T1000 (cell line): ENCODE results near the gene HDAC7.

Source experiments
- DNase-seq: peaks from one replicate; lab custom pipeline; 2025; ENCODE audit warnings: mixed read lengths; lab: John Stamatoyannopoulos, UW

Gene HDAC7

GRCh38 chr12:47778881-47779280, 40.8 kb downstream of the HDAC7 start:
- DNase-seq: no peak

GRCh38 chr12:47777741-47778558, 41.8 kb downstream of the HDAC7 start:
- no peak for DNase-seq

- no peak for DNase-seq
Measured at GRCh38 chr12:47777151-47777550, 42.6 kb downstream of the HDAC7 start.

- DNase-seq: no peak
Measured at GRCh38 chr12:47776471-47777143, 43.1 kb downstream of the HDAC7 start.

- no peak for DNase-seq
Measured at GRCh38 chr12:47775100-47775911, 44.4 kb downstream of the HDAC7 start.

DNA sequence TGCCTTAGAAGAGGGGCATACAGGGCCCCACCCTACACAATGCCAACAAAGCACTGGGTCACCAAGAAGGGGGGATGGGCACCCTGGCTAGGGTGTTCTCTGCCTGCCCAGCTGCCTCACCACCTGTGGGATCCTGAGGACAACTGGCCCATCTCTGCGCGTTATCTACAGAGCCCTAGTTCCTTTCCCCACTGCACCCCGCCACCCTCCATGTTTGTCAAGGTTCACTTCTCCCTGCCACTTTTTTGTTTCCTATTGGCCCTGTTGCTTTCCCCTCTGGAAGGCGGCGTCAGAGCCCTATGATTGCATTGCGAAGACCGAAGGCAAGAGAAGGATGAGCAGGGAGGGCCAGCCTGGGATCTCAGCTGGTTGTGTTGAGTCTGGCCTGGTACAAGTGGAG, 45.0 kb downstream of the HDAC7 start:
- DNase-seq: no peak

DNA sequence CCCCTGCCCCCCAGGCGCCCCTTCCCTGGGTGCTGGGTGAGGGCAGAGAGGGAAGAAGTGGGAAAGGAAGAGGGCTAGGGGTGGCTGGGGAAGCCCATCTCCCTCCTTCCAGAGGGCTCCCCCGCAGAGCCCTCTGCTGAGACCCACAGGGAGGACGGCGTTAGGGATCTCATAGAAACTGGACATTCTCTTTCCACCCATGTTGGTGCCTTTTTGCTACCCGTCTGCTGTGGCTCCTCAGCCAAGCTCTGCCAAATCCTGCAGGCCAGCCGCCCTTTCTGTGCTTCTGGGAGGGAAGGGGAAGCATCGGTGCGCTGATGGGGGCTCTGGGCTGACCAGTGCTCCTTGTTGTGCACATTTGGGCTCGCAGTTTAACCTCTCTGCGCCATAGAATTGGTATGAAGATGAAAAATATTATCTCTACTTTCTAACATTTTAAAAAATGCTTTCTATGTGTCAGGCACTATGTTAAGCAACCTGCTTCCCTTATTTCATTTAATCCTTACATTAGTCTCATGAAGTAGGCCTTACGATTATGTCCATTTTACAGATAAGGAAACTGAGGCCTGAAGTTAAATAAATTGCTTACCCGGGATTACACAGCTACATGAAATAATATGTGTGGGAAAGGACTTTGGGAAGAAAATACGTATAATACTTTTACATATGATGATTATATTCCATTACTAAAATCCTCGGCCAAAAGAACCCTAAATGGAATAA, 45.7 kb downstream of the HDAC7 start:
- DNase-seq: no peak

DNA sequence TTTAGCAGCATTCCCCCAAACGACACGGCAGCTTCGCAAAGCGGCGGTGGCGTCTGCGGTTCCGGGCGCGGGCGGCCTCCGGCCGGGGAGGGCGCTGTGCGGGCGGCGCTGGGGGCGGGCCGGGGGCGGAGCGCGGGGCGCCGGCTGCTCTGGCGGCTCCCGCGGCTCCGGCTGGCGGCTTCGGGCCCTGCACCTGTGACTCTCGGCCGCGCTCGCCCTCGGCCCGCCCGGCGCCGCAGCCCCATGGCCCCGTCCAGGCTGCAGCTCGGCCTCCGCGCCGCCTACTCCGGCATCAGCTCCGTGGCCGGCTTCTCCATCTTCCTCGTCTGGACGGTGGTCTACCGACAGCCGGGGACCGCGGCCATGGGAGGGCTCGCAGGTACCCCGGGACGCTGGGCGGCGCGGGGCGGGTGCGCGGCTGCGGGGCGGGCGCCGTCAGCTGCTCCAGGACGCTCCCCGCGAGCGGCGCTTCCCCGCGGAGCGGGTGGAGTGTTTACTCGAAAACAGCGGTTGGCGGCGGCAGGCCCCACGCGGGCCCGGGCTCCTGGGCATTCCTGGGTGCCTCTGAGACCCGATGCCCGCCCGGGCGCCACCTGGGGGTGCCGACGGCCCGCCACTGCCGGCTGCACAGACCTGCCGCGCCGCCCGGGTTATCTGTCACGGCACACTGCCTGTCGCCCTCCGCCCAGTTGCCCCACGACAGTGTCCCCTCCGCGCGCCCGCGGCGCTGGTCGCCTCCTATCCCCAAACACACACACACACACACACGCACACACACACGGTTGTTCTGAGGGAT, 46.4 kb downstream of the HDAC7 start, which contains the start of gene SLC48A1:
TSS of gene SLC48A1 (plus strand) at position 177 of the 796 bp plus-strand sequence. CDS start at position 244, 67 bp downstream.
- no peak for DNase-seq

DNA sequence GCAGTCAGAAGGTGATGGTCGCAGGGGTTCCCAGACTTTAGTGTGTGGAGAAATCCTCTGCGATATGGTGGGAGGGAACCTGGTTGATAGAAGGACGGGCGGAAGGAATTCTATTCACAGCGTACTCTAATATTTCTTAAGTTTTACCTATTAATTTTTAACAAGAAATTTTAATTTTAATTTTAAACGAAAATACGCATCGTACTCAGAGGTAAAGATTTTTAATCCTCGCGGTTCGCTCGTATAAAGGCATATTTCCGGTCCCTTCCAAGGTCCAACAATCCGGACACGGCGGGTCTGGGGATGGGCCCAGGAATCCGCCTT, 47.0 kb downstream of the HDAC7 start:
- DNase-seq: no peak

DNA sequence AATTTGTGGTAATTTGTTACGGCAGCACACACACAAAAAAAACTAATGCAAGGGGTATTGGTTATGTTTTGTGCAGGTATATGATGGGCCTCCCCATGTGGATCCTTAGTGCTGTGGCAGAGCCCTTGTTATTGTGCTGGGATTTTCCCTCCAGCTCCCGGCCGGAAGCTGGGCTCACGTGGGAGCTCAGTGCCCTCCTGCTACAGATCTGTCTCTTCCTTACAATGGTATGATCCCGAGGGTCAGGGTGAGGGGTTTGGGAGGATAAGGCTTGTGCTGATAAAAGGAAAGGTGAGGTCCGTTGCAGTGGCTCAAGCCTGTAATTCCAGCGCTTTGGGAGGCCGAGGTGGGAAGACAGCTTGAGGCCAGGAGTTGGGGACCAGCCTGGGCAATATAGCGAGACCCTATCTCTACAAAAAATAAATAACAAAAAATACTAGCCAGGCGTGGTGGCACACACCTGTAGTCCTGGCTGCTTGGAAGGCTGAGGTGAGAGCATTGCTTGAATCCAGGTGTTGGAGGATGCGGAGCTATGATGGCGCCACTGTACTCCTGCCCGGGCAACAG, 47.5 kb downstream of the HDAC7 start:
- DNase-seq: no peak

DNA sequence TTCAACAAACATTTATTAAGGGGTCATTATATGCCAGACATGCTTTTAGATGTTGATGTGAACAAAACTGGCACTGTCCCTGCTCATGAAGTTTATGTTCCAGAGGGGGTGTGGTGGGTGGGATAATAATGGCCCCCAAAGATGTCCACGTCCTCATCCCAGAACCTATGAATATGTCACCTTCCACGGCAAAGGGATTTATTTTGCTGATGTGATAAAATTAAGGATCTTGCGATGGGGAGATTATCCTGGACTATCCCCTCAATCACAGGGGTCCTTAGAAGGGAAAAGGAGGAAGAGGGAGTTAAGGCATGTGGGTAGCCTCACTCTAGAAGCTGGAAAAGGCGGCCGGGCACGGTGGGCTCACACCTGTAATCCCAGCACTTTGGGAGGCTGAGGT, 48.4 kb downstream of the HDAC7 start:
- no peak for DNase-seq

DNA sequence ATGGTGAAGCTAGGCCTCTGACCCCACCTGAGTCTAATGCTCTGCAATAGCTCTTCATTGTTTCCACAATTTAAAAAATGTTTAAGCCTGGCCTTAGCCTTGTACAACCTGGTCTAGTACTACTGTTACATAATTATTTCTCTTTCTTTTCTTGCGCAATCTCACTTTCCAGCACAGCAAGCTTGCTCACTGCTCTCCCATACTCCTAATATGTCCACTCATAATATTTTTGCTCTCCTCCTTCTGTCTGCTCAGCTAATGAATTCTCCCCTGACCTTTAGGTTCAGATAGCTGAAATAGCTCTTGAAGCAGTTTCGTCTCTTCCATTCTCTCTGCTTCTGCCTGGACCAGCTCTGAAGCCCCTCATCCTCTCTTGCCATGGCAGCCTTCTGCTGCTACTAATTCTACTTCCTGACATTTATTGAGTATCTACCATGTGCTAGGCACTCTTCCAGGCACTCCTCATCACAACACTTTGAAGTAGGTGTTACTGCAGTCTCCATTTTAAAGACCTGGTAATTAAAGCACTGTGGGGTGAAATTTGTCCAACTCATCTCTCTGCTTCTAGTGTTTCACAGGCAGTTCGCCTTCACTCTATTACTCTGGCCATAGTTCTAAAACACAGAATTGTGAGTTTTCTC, 49.5 kb downstream of the HDAC7 start:
- DNase-seq: no peak

- no peak for DNase-seq
Measured at GRCh38 chr12:47769234-47770085, 50.2 kb downstream of the HDAC7 start.

- no peak for DNase-seq
Measured at GRCh38 chr12:47768323-47768811, 51.3 kb downstream of the HDAC7 start.

DNA sequence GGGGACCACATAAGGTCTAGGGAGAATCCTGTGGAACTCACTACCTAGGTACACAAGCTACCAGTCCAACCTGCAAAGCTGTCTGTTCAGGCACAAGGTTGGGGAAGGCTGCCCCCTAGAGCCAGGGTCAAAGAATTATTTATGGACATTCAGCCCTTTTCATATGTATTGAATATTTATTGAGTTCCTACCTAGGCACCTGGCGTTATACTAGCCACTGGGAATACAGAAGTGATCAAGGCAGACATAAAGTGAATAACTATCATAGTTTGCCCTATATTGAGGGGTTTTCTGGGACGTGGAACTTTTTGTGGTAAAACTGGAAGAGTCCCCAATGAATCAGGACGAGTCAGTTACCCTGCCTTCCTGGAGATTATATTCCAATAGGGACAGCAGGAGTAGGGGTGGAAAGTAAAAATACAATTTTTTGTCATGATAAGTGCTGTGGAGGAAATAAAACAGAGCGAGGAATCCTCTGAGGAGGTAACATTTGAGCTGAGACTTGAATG, 52.4 kb downstream of the HDAC7 start:
- no peak for DNase-seq

GRCh38 chr12:47766502-47767215, 53.0 kb downstream of the HDAC7 start:
- DNase-seq: no peak

DNA sequence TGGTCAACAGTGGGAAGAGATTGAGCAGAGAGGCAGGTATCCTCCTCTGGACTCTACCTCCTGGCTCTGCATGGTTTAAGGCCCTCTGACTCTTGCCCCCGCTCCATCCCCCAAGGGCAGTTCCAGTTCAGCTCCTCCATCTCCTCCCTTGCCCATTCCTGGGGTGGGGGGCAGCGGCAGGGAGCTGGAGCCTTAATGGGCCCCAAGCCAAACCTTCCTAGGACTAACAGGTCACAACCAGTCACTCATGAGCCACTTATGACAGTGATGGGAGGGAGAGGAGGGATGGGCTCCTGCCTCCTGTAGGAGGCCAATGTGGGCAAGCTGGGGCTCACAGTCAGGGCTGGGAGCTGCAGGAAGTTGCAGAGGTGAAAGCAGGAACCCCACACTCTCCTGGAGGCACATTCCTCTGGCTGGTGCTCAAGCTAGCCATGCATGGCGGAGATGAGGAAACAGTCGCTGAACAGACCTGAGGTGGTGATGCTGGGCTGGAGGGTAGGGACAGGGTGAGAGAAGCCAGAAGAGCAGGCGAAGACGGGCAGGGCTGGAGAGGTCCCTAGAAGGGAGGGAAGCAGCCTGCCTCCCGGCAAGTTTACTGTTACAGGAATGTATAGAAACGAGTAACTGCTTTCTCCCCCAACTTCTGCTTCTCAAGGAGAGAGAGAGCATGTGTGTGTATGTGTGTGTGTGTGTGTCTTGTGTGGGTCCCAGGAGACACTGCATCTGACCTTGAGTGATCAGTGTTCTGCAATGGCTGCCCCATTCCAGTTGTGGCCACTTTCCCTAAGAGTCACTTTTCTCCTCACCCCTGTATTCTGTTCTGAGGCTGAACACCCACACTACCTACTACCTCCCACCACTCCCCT, 56.0 kb downstream of the HDAC7 start:
- DNase-seq: no peak
